Measurements from ENCODE around the gene KRTAP3-3.

DNA sequence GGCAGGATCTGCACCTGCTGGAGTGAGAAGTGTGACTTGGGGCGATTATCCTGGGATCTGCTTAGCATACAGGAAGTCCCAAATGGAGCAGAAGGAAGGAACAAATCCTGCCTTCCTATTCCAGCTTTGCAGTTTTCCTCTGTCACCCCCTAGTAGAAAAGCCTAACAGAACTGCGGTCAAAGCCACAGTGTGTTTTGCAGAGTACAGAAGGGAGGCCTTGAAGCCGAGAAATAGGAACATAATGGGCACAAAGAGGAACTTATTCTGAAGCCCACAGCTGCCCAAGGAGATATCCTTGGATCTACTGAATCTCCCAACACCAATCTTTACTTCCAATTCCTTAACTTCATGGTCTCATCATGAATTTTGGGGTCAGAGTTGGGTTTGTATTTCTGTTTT is 24.6 kb upstream of the KRTAP3-3 start:
- TF ChIP-seq, protein P1, sequence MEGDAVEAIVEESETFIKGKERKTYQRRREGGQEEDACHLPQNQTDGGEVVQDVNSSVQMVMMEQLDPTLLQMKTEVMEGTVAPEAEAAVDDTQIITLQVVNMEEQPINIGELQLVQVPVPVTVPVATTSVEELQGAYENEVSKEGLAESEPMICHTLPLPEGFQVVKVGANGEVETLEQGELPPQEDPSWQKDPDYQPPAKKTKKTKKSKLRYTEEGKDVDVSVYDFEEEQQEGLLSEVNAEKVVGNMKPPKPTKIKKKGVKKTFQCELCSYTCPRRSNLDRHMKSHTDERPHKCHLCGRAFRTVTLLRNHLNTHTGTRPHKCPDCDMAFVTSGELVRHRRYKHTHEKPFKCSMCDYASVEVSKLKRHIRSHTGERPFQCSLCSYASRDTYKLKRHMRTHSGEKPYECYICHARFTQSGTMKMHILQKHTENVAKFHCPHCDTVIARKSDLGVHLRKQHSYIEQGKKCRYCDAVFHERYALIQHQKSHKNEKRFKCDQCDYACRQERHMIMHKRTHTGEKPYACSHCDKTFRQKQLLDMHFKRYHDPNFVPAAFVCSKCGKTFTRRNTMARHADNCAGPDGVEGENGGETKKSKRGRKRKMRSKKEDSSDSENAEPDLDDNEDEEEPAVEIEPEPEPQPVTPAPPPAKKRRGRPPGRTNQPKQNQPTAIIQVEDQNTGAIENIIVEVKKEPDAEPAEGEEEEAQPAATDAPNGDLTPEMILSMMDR (IDR thresholded peaks at IDR 0.05): no peak
- TF ChIP-seq POLR2AphosphoS5 (IDR thresholded peaks at IDR 0.05; ENCODE audit: insufficient read depth in 1 of 2, low read depth in 1 of 2): no peak
